Non-pigmented ciliary epithelial cell (primary cell): Measurements from ENCODE around the gene SRRM5.
"Not testable (repeated sequence)": the region's sequence is repeated elsewhere in the genome, so short reads cannot be mapped to it uniquely, and the experiment has no call there.

Source experiments
- DNase-seq: peaks from one replicate; pipeline ENCODE4 v3.0.0-alpha.2; 2010; ENCODE audit warnings: low read depth

SRRM5 gene, protein sequence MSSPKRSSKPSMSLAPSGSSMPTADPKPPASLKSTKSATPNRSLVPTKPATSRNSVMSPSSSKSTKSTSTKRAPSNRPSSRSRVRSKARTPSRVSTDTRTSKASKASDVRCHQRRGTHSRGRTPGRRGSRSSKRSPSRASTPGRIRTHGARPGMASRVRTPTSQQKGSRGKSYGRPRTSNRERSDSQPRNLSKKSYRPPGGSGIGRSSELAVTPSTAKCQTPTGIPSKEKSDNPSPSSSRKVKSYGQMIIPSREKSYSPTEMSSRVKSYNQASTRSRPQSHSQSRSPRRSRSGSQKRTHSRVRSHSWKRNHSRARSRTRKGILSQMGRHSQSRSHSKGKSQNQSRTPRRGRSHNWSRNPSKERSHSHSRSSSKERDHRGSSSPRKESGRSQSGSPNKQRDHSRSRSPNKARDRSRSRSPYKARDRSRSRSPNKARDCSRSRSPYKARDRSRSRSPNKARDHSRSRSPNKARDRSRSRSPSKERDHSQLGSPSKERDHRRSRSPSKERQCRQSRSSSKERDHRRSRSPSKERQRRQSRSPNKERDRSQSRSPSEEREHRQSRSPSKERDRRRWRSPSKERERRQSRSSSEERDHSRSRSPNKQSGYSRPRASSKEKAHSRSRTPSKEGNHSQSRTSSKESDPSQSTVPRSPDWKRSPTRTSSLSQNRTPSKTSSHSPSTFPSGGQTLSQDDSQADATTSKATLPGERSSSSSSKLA

DNA sequence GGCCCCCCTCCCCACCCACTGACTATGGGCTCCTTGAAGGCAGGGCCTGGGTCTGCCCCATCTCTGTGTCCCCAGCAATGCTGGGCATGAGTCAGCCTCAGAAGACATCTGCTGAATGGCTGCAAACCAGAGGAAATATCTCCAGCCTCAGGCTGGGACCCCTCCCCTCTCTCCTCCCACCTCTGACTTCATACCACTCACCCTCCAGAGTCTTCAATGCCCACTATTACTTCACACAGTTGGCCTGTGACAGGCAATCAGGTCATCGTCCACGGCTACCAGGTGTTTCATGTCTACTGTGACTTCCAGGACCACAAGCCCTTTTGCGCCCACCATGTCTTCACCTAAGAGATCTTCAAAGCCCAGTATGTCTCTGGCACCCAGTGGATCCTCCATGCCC, at the start of gene SRRM5:
TSS of gene SRRM5 (plus strand) at position 301 of the 400 bp plus-strand sequence. CDS start at position 335, 34 bp downstream.
- no peak for DNase-seq

DNA sequence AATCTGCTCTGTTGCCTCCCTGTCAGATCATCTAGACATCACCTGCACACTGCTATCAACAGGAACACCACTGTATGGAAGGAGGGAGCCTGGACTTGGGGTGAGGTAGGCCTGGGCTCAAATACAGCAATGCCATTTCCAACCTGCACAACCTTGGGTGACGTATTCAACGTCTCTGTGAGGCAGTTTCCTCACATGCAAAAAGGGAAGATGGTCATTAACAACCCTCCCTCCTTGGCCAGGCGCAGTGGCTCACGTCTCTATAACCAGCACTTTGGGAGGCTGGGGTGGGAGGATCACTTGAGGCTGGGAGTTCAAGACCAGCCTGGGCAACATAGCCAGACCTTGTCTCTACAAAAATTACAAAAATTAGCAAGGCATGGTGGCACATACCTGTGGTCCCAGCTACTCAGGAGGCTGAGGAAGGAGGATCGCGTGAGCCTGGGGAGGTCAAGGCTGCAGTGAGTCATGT, 49.6 kb upstream of the SRRM5 start:
- no peak for DNase-seq

DNA sequence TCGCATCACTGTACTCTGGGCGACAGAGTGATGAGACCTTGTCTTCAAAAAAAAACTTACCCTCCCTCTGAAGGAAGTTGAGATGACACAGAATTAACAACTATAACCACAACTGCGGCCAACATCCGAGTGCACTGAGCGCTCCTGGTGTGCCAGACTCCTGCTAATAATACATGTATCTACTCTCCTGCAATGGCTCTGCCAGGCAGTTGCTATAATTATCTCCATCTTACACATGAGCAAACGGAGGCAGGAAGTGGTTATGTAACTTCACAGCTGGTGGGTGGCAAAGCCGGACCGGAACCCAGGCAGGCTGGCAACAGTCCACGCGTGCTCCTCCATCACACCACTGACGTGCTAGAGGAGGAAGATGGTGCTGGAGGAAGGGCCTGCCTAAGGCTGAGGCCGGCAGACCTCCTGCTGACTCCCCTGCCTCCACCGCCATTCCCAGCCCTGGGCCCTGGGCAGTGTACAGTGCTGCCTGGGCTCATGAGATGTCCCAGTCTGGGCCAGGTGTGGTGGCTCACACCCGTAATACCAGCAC, 49.1 kb upstream of the SRRM5 start:
- DNase-seq = peak; percentile 53

DNA sequence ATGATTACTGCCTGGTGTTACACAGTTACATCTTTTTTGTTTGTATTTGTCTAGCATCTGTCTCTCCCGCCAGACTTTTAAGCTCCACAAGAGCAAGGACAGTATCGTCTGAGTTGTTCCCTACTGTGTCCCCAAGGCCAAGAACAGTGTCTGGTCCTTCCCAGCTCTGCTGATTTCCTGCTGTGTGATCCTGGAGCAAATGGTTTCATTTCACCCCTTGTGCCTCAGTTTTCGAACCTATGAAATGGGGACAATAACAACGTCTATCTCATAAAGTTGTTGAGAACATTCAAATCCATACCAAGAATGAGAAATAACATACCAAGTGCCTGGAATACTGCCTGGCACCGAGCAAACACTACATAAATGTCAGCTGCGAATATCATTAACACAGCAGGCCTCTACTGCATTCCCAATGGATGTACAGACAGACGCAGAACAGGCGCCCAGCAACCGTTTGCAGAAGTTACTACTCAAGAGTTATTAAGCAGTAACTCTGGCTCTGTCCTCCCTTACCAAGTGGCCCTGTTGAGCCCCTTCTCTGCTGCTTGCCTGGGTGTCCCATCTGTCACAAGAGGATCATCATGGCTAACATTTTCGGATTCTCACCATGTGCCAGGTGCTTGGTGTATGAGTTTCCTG, 48.0 kb upstream of the SRRM5 start:
- no peak for DNase-seq

DNA sequence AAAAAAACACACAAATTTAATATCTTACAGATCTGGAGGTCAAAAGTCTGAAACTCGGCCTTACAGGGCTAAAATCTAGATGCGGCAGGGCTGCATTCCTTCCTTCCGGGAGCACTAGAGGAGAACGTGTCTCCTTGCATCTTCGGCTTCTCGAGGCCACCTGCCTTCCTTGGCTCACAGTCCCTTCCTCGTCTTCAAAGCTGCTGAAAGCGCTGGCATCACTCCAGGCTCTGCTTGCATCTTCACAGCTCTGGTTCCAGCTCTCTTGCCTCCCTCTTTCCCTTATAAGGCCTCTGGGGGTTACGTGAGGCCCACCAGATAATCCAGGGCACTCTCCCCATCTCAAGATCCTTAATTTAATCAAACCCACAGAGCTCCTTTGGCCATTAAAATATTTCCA, 47.1 kb upstream of the SRRM5 start:
- no peak for DNase-seq

DNA sequence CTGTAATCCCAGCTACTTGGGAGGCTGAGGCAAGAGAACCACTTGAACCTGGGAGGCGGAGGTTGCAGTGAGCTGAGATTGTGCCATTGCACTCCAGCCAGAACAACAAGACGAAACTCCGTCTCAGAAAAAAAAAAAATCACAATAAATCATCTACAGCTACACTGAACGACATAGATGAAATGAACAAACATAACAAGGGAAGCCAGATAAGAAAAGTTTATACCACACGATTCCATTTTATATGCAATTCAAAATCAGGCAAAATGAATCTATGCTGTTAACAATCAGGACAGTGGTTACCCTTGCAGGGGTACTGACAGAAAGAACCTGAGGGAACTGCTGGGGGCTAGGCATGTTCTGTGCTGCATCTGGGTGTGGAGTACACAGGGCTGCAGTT, 42.2 kb upstream of the SRRM5 start:
- no peak for DNase-seq

DNA sequence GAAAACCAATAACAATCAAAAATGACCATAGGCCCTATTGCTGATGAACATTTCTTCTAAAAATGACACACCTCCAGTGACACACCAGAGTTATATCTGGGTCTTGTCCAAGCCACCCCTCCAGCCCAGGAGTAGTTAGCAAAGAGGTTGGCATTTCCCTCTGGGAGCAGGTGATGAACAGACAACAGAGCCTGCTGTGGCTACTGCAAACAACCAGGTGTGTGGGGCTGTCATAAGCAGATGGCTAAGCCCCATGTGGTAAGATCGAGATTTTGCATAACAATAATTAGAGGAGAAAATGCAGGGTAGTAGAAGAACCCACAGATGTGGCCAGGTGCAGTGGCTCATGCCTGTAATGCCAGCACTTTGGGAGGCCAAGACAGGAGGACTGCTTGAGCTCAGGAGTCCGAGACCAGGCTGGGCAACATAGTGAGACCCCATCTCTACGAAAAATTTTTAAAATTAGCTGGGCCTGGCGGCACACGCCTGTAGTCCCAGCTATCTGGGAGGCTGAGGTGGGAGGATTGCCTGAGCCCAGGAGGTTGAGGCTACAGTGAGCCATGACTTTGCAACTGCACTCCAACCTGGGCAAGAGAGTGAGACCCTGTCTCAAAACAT, 41.6 kb upstream of the SRRM5 start:
- DNase-seq = no peak

DNA sequence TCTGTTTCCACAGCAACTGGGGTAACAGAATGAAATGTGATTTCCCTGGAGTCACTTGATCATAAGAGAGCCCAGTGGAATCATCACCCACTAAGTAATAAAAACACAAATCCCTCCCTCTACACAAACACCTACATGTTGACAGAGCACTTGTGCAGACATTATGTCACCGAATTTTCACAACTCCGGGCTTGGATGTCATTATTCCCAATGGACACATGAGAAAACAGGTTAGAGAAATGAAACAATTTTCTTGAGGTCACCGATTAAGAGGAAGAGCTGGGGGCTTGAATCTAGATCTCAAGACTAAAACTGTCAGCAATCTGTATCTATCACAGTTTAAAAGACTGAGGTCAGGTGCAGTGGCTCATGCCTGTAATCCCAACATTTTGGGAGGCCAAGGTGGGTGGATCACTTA, 39.7 kb upstream of the SRRM5 start:
- DNase-seq = no peak

DNA sequence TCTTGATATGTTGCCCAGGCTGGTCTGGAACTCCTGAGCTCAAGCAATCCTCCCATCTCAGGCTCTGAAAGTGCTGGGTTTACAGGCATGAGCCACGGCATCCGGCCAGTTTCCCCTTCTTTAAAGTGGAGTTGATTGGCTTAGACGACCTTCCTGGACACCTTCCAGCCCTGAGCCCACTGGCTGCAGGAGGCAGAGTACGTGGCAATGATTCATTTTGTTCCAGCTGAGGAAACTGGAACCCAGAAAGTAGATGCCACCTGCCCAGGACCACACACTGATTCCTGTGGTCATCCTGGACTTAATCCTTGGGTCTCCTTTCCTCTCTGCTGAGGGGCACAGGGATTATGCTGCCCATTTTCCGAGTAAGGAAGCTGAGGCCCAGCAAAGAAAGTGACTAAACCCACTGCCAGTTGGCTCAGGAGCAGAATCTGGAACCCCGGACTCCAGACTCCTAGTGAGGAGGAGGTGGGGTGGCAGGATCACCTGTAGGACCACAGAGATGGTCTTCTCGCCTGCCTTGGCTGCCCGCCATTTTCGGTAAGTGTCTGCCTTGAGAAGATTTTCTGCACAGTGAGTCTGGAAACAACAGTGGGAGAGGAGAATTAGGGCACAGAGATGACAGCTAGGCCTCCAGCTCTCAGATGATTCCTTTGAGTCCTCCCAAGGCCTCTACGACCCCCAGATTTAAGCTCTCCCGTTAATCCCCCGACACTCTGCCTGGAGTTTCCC, 37.3 kb upstream of the SRRM5 start:
- DNase-seq = no peak

DNA sequence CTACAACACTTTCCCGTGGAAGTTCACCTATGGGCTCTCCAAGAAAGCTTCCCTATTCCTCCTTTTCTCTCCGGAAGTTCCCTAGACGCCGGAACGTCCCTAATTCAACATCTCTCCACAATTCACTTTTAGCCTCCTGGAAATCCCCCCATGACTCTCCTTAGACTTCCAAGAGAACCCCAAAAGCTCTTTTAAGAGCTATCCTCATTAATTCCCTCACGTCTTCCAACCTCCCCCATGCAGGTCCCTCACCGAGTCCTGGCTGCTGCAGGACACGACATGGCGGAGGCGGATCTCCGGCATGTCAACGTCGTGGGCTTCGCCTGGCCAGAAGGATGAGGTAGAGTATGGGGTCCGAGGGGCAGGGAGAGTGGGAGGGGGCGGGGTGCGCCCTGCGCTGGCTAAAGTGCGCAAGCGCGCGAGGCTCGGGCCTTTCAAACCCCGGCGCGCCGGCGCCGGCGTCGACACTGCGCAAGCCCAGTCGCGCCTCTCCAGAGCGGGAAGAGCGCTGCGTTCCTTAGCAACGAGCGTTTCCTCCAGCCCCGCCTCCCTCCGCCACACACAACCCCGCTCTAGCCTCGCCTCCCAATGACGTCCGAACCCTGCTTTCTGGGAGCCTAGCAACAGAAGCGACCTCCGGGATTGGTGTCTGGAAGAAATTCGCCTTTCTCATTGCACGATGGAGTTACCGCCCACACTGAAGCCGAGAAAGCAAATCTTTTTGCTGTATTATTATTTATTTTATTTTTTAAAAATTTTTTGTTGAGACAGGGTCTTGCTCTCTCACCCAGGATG, 36.5 kb upstream of the SRRM5 start, which contains the start of the genes PINLYP and XRCC1:
TSS of gene PINLYP (plus strand) at position 646 of the 795 bp plus-strand sequence. CDS start 1,391 bp downstream, outside the sequence.
TSS of gene XRCC1 (minus strand) at position 372 of the 795 bp plus-strand sequence. CDS start at position 303, 69 bp downstream.
- DNase-seq = peak; percentile 96

DNA sequence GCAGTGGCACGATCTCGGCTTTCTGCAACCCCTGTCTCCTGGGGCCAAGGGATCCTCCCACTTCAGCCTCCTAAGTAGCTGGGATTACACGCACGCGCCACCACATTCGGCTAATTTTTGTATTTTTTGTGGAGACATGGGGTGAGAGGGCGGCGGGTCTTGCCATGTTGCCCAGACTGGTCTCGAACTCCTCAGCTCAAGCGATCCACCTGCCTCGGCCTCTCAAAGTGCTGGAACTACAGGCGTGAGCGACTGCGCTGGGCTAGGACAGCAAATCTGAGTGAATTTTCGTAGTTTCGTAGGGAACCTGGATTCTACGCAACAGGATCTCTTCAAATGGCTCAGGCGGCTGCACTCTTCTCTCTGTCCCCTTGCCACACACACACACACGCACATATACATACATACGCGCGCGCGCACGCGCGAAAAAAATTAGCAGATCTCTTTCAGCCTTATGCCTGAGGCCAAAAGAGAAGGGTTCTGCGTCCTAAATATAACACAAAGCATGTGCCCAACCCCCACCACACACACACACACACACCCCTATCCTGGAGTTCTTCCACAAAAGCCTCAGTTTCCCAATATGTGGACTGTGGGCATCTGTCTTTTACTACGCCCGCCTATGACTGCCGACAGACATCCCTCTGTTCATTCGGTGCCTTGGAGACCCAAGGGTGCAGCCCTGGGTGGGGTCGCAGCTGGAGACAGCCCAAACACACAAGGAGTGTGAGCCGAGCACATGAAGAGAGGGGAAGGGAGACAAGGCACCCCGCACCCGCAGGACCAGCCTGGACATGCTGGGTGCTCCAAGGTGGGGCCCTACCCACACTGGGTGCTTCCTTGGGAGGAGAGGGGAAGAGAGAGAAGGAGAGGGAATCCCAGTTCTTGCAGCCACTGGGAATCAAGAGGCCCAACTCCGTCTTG, 35.7 kb upstream of the SRRM5 start:
- no peak for DNase-seq

DNA sequence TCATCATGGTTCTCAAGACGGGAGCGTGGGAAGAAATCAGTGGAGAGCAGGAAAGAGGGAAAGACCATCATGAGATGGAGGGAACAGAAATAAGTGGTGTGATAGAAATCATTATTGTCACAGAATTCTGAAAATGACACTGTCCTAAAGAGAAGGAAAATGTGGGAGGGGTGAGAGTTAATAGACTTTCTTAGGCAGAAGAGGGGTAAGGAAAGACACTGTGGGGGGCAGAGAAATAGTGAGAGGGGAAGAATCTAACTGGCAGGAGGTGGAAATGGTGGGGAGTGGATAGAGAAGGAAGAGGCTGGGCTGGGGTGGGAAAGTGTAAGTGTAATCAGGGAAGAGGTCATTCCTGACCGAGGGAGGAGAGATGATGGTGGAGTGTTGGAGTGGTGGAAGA, 33.1 kb upstream of the SRRM5 start:
- DNase-seq = no peak

DNA sequence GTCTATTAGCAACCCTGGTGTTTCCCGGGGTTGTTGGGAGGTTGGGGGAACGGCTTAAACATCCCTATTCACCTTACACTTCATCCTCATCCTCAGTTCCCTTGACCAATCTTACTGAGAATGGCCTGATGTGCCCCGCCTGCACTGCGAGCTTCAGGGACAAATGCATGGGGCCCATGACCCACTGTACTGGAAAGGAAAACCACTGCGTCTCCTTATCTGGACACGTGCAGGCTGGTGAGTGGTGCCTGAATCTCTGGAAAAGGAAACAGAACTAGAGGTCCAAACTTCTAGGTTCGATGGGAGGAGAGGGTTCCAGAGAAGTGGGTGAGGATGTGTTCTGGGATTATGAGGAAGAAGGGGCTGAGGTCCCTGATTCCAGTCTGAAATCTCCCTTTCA, 30.4 kb upstream of the SRRM5 start:
- DNase-seq = no peak

DNA sequence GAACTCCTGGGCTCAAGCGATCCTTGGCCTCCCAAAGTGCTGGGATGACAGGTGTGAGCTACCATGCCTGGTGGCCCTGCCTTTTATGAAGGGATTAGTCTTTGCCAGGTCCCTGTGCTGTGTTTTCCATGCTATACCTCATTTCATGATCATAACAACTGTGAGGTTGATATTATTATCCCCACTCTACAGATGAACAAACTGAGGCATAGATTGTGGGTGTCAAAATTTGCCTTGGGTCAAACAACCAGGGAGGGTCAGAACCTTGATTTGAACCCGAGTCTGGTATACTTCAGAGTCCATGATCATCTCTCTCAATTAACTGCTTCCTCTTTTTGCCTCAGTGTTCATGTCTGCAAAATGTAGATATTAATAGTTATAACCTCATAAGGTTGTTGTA, 29.4 kb upstream of the SRRM5 start:
- DNase-seq = no peak

DNA sequence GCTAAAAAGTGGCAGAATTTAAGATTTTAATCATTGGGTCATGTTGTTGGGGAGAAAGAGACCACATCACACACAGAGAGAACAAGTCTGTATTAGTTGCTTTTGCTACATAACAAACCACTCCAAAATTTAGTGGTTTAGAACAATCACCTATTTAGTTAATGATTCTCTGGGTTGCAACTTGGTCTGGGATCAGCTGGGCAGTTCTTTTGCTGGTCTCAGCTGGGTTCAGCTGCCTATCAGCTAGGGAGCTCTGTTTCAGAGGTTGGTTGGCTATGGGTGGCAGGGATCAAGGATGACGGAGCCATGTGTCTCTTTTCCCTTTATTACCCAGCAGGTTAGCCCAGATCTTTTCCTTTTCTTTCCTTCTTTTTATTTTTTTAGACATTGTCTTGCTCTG, 27.4 kb upstream of the SRRM5 start:
- no peak for DNase-seq

DNA sequence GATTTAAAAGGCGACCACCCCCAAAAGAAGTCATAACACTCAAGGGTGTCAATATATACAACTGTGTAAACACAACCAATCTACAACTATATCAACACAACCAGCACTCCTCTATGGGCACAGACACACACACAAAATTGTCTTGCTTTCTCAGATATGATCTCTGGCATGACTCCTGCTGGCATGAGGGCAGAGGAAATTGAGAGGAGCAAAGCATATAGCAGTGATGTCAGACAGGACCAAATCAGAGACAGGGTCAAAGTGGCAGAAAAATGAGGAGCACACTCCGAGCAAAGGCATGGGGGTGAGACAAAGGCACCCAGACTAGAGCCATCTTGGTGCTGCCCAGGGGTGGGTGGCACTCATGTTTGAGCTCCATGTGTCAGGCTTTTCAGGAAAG, 25.5 kb upstream of the SRRM5 start:
- DNase-seq = no peak

DNA sequence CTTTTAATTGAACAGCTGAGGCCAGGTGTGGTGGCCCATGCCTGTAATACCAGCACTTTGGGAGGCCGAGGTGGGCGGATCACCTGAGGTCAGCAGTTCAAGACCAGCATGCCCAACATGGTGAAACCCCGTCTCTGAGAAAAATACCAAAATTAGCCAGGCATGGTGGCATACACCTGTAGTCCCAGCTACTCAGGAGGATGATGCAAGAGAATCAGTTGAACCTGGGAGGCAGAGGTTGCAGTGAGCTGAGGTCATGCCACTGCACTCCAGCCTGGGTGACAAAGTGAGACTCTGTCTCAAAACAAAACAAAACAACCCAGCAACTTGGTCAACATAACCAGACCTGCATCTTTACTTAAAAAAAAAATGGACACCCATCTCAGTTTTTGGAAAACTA, 24.9 kb upstream of the SRRM5 start:
- DNase-seq = not testable (repeated sequence)

DNA sequence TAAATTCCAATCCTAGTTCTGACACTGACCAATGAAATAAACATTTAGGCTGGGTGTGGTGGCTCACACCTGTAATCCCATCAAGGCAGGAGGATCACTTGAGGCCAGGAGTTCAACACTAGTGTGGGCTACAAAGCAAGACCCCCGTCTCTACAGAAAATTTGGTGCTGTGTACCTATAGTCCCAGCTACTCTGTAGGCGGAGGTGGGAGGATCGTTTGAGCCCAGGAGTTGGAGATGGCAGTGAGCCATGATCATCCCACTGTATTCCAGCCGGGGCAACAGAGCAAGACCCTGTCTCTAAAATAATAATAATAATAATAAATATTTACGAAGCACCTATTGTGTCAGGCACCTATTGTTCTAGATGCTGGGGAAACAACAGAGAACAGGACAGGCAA, 22.6 kb upstream of the SRRM5 start:
- no peak for DNase-seq

DNA sequence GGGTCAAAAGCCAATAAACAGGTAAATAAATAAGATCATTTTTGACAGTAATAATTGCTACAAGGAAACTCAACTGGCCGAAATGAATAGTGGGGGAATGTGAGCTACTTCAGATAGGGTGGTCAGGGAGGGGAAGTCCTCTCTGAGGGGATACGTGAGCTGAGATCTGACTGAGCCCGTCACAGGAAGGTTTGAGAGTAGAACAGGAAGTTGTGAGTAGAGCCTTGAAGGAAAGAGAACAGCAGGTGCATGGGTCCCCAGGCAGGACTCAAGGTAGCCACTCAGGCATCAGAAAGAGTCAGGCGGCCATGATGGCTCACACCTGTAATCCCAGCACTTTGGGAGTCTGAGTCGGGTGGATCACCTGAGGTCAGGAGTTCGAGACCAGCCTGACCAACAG, 22.2 kb upstream of the SRRM5 start:
- no peak for DNase-seq
